Cardiac muscle cell (in vitro differentiated cells and primary cell): ENCODE measurements around the gene ACKR3. TPM values are rescaled to one million over a fixed set of nuclear protein-coding genes. Genes with fewer than 3 reads are reported as not detected.

Experiments
- DNase-seq, 2 donors: peaks; one replicate each; pipeline versions ENCODE4 v3.0.0 to v3.0.0-alpha.2; 2010 to 2017; ENCODE audit warnings: low read depth in 1 of 2, low spot score in 1 of 2
- H3K27ac ChIP-seq: fragments of 200-600 bp; sonication (generic); 2 replicates; pipeline ENCODE4 v1.5.1; 2016
- H3K27me3 ChIP-seq: fragments of 200-600 bp; sonication (generic); 2 replicates; pipeline ENCODE4 v1.6.0; 2016; ENCODE audit warnings: control low read depth
- H3K36me3 ChIP-seq: fragments of 200-600 bp; sonication (generic); 2 replicates; pipeline ENCODE4 v1.5.1; 2016; ENCODE audit warnings: control low read depth
- H3K4me1 ChIP-seq: fragments of 200-600 bp; sonication (generic); 2 replicates; pipeline ENCODE4 v1.8.1; 2017; ENCODE audit warnings: low read depth, mild to moderate bottlenecking, mixed run types
- H3K4me3 ChIP-seq: fragments of 200-600 bp; sonication (generic); 2 replicates; pipeline ENCODE4 v1.5.1; 2016; ENCODE audit warnings: mild to moderate bottlenecking
- H3K9me3 ChIP-seq: fragments of 200-600 bp; sonication (generic); 2 replicates; pipeline ENCODE4 v1.5.1; 2017; ENCODE audit warnings: low read depth, mild to moderate bottlenecking, control low read depth
- CTCF ChIP-seq: IDR thresholded peaks from 2 replicates; pipeline ENCODE4 v1.5.1; 2012; ENCODE audit warnings: low read depth, mild to moderate bottlenecking, low read length
- polyA plus RNA-seq: library from polyadenylated mRNA; unstranded; fragments of >200 nt; fragmentation: Nextera tagmentation; extraction: Ambion mirVana; gene quantifications from 2 replicates; pipeline ENCODE4 v1.2.1, GENCODE V29; 2016
- total RNA-seq: library from RNA; depleted of rRNA; stranded (reverse); fragments of >200 nt; gene quantifications from 2 replicates; pipeline ENCODE4 v1.2.3, GENCODE V29; 2016

ACKR3 gene
- total and polyA plus RNA-seq, 2 experiments from 2014 or later: 2.5 to 5.7 TPM

GRCh38 chr2:236568922-236569572, 578 bp upstream of the ACKR3 start:
- Histone ChIP-seq H3K27me3 (peaks cover 30% of the 10 kb centered on the region), H3K4me3 (peak overlapping the region; percentile 11), H3K36me3 (no peaks in the 10 kb centered on the region), H3K4me1 (peaks cover 53% of the 10 kb centered on the region), H3K9me3 (no peaks in the 10 kb centered on the region), H3K27ac (peak overlapping the region; percentile 46)
- no peak for DNase-seq
- TF ChIP-seq CTCF: no peak

GRCh38 chr2:236570081-236570868, 650 bp downstream of the ACKR3 start:
- H3K27me3 ChIP-seq: peaks cover 20% of the 10 kb centered on the region
- TF ChIP-seq CTCF: no peak
- no peaks in the 10 kb centered on the region for H3K9me3 ChIP-seq
- peaks cover 58% of the 10 kb centered on the region for H3K4me1 ChIP-seq
- peak overlapping the region; percentile 9 for H3K4me3 ChIP-seq
- H3K27ac ChIP-seq: no peak overlapping the region
- DNase-seq: no peak
- H3K36me3 ChIP-seq: no peaks in the 10 kb centered on the region

- peaks cover 11% of the 10 kb centered on the region for H3K27me3 ChIP-seq
- no peaks in the 10 kb centered on the region for H3K9me3 ChIP-seq
- peaks cover 55% of the 10 kb centered on the region for H3K4me1 ChIP-seq
- no peak overlapping the region for H3K27ac ChIP-seq
- DNase-seq: no peak
- no peak for TF ChIP-seq CTCF
- H3K4me3 ChIP-seq: peak overlapping the region; percentile 9
- H3K36me3 ChIP-seq: no peaks in the 10 kb centered on the region
Measured at GRCh38 chr2:236571145-236571544, 1.5 kb downstream of the ACKR3 start.

- no peak for TF ChIP-seq CTCF
- Histone ChIP-seq H3K4me1 (peaks cover 63% of the 10 kb centered on the region), H3K4me3 (no peak overlapping the region), H3K27me3 (peaks cover 2% of the 10 kb centered on the region), H3K36me3 (no peaks in the 10 kb centered on the region), H3K27ac (no peak overlapping the region), H3K9me3 (no peaks in the 10 kb centered on the region)
- no peak for DNase-seq
Measured at GRCh38 chr2:236572482-236572881, 2.9 kb downstream of the ACKR3 start.

- Histone ChIP-seq H3K4me1 (peaks cover 63% of the 10 kb centered on the region), H3K4me3 (no peak overlapping the region), H3K27ac (no peak overlapping the region), H3K36me3 (no peaks in the 10 kb centered on the region), H3K9me3 (no peaks in the 10 kb centered on the region), H3K27me3 (no peaks in the 10 kb centered on the region)
- DNase-seq: no peak
- TF ChIP-seq CTCF: no peak
Measured at GRCh38 chr2:236573066-236573929, 3.7 kb downstream of the ACKR3 start.
